BE2C (cell line): ENCODE data around the gene RPP30.
"Not testable (repeated sequence)": the region's sequence is repeated elsewhere in the genome, so short reads cannot be mapped to it uniquely, and the experiment has no call there.

Experiments used
- DNase-seq: peaks from one replicate; pipeline ENCODE4 v3.0.0-alpha.2; 2020
- H3K27me3 ChIP-seq: fragments of 250-450 bp; sonication (Bioruptor Pico); 2 replicates; pipeline ENCODE4 v1.5.1; 2020; ENCODE audit warnings: mild to moderate bottlenecking
- H3K36me3 ChIP-seq: fragments of 250-450 bp; sonication (Bioruptor Pico); 2 replicates; pipeline ENCODE4 v1.5.1; 2020; ENCODE audit warnings: mild to moderate bottlenecking
- H3K4me1 ChIP-seq: fragments of 250-450 bp; sonication (Bioruptor Pico); 2 replicates; pipeline ENCODE4 v1.5.1; 2020
- H3K4me3 ChIP-seq: 2 replicates; pipeline ENCODE4 v1.5.1; 2011; ENCODE audit warnings: low read depth, low read length
- H3K9me3 ChIP-seq: fragments of 250-450 bp; sonication (Bioruptor Pico); 2 replicates; pipeline ENCODE4 v1.5.1; 2020
- TF ChIP-seq, protein P1 (sequence below): IDR thresholded peaks from 2 replicates; pipeline ENCODE4 v1.5.1; 2012; ENCODE audit warnings: mild to moderate bottlenecking, low read depth, low read length

RPP30 gene

DNA sequence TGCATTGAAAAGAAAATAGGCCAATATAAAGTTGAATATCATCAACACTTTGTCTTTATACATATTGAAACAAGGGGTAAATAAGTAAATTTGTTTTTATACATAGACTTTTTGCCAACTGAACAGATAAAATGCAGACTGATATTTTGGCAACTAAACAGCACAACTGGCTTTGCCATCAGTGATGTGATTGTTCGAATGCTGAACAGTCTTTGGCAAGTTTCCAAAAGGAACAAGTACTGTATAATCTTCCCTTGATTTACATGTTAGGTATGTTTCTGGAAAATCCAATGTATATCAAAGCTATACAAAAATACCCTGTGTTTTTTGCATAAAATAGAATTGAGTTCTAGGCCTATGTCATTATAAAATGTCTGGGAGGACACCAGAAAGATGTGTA is 67.3 kb downstream of the RPP30 start:
- no peaks in the 10 kb centered on the region for H3K9me3 ChIP-seq
- H3K4me1 ChIP-seq = no peaks in the 10 kb centered on the region
- no peak overlapping the region for H3K4me3 ChIP-seq
- no peaks in the 10 kb centered on the region for H3K27me3 ChIP-seq
- no peak for DNase-seq
- TF ChIP-seq, protein P1, sequence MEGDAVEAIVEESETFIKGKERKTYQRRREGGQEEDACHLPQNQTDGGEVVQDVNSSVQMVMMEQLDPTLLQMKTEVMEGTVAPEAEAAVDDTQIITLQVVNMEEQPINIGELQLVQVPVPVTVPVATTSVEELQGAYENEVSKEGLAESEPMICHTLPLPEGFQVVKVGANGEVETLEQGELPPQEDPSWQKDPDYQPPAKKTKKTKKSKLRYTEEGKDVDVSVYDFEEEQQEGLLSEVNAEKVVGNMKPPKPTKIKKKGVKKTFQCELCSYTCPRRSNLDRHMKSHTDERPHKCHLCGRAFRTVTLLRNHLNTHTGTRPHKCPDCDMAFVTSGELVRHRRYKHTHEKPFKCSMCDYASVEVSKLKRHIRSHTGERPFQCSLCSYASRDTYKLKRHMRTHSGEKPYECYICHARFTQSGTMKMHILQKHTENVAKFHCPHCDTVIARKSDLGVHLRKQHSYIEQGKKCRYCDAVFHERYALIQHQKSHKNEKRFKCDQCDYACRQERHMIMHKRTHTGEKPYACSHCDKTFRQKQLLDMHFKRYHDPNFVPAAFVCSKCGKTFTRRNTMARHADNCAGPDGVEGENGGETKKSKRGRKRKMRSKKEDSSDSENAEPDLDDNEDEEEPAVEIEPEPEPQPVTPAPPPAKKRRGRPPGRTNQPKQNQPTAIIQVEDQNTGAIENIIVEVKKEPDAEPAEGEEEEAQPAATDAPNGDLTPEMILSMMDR = no peak
- H3K36me3 ChIP-seq = no peaks in the 10 kb centered on the region

DNA sequence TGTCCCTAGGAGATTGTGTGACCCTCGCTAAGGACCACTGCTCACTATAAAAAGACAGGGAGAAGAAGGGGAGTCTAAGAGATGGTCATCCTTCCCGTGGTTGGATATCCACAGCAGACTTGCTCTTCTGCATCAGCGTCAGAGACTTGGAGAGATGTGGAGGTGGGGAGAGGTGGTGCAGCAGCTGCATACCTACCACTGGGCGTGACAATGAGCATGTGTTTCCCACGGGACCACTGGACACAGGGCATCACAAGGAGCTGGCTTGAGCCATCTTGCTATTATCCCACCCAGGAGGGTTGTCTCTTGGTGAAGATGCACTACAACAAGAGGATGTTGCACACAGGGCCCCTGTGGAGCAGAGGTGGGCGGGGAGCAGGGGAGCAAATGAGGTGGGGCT is 67.9 kb downstream of the RPP30 start:
- Histone ChIP-seq H3K4me1 (no peaks in the 10 kb centered on the region), H3K9me3 (no peaks in the 10 kb centered on the region), H3K36me3 (no peaks in the 10 kb centered on the region), H3K4me3 (no peak overlapping the region), H3K27me3 (no peaks in the 10 kb centered on the region)
- TF ChIP-seq, protein P1 = no peak
- DNase-seq = no peak

DNA sequence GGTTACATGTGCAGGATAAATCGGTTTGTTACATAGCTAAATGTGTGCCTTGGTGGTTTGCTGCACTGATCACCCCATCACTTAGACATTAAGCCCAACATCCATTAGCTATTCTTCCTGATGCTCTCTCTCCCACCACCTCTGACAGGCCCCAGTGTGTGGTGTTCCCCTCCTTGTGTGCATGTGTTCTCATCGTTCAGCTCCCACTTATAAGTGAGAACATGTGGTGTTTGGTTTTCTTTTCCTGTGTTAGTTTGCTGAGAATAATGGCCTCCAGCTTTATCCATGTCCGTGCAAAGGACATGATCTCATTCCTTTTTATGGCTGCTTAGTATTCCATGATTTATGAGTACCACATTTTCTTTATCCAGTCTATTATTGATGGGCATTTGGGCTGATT is 71.2 kb downstream of the RPP30 start:
- H3K4me1 ChIP-seq, H3K27me3 ChIP-seq, DNase-seq, H3K9me3 ChIP-seq, H3K36me3 ChIP-seq, H3K4me3 ChIP-seq: not testable (repeated sequence)

DNA sequence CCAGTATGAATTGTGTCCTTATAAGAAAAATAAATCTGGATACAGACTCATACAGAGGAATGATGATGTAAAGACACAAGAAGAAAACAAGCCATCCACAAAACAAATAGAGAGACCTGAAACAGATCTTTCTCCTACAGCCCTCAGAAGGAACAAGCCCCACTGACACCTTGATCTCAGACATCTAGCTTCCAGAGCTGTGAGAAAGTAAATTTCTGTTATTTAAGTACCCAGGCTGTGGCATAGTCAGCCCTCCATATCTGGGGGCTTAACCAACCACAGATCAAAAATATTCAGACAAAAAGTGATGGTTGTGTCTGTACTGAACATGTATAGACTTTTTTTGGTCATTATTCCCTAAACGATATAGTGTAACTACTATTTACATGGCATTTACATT is 73.0 kb downstream of the RPP30 start:
- no peak for DNase-seq
- Histone ChIP-seq H3K9me3 (no peaks in the 10 kb centered on the region), H3K4me1 (no peaks in the 10 kb centered on the region)

DNA sequence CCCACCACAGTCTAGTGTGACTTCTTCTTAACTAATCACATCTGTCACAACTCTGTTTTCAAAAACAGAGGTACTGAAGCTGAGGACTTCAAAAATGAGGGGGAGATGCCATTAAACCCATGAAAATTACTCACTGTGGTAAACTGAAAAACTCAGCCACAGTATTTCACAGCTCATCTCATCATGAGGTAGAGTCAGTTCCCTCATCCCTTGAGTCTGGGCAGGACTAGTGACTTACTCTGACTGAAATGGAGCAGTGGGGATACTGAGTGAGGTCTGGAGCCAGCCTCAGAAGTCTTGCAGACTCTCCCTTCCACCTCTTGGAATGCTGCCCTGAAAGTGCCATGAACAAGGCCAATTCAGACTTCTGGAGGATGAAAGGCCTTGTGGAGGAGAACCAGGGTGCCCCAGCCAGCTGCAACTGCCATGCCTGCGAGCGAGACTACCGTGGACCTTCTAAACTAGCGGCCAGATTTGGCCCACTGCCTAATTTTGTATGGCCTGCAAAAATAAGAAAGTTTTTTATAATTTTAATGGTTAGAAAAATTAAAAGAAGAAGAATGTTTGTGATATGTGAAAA is 73.8 kb downstream of the RPP30 start:
- no peaks in the 10 kb centered on the region for H3K36me3 ChIP-seq
- no peaks in the 10 kb centered on the region for H3K27me3 ChIP-seq
- TF ChIP-seq, protein P1 = no peak
- H3K4me1 ChIP-seq = no peaks in the 10 kb centered on the region
- no peak for DNase-seq
- H3K4me3 ChIP-seq = no peak overlapping the region
- H3K9me3 ChIP-seq = no peaks in the 10 kb centered on the region

More for the DNA sequence above, 73.0 kb downstream of the RPP30 start:
- TF ChIP-seq, protein P1 = no peak
- H3K27me3 ChIP-seq = no peaks in the 10 kb centered on the region
- no peak overlapping the region for H3K4me3 ChIP-seq
- no peaks in the 10 kb centered on the region for H3K36me3 ChIP-seq

DNA sequence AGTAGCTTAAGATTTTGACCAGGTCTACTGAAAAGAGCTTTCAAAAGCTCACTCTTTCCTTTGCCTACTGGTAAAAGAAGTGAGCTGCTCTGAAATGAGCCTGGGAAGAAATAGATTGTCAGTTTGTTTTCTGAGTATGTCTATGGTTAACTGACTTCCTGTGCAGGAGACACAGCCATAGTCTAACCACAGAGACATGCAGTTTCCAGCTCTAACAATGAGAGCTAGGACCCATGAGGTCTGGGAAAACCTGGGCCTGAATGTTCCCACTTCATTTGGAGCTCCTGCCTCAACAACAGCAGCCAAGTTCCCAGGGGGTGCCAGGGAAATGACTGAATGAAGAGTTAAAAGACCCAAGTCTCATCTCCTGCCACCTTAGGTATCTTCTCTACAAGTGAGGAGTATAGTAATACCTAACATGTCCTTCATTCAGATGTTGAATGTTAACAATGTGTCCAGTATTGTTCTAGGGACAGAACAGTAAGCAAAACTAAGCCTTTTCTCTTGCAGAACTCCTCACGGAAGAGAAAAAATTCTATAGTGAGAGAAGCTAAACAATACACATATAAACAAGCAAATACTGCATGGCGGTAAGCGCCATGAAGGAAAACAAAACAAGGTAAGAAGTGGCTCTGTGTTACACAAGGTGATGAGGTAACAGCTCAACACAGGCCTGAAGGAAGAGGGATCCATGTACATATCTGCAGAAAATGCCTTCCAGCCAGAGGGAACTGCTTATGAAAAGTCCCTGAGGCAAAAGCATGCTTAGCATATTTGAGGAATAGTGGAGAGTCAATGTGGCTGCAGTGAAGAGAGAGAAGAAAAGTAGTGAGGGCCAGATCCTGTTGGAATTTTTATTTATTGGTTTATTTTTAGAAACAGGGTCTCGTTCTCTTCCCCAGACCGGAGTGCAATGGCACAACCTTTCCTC is 75.5 kb downstream of the RPP30 start:
- Histone ChIP-seq H3K4me3 (no peak overlapping the region), H3K36me3 (no peaks in the 10 kb centered on the region), H3K4me1 (no peaks in the 10 kb centered on the region), H3K9me3 (no peaks in the 10 kb centered on the region), H3K27me3 (no peaks in the 10 kb centered on the region)
- TF ChIP-seq, protein P1 = no peak
- DNase-seq = no peak
